ENCODE results near the gene LAMTOR4. TPM values are rescaled to one million over a fixed set of nuclear protein-coding genes. Genes with fewer than 3 reads are reported as not detected.

LAMTOR4 gene
- total and polyA plus RNA-seq, 4 donors: 63.4 to 288 (median 187) TPM

DNA sequence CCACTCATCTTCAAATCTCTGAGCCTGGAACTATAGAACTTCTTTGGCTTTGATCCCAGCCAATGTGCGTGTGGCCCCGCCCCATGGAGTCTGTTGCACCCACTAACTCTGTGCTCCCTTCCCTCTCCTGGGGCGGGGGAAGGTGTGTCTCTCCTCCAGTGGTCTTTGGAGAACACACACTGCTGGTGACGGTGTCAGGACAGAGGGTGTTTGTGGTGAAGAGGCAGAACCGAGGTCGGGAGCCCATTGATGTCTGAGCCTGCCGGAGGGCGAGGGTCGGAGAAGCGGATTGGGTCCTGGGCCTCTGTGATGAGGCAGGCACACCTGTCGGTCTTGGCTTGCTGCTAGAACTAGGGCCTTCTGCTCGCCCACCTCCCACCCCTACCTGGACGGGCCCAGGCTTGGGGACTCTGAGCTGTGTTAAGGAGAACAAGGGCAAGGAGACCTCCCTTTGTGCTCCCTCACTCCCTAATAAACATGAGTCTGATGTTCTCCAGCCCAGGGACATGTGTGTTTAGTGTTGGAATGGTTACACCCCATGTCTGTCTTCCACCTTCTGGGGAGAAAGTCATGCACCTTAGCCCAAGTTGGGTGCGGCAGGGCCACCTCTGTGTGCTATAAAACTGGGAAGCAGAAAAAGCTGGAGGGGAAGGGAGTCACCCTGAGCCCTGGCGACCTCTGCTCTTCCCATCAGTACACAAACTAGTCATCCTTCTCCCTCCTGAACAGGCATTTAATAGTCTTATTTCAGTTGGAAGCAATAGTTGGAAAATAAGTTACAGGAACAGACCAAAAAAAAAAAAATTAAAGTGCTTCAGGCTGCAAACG lies 5.2 kb downstream of the LAMTOR4 start:
- Histone ChIP-seq H3K4me1 (ENCODE audit: control insufficient read depth in 5 of 5, insufficient read depth in 5 of 5, low read length in 5 of 5) (peaks cover 0 to 19% (median 4%) of the 10 kb centered on the region in 5 donors), H3K27me3 (ENCODE audit: control insufficient read depth in 3 of 3, insufficient read depth in 3 of 3, low read length in 2 of 3) (no peaks in the 10 kb centered on the region), H3K9ac (ENCODE audit: insufficient read depth in 1 of 2, low read length in 2 of 2) (no peak overlapping the region), H3K9me3 (ENCODE audit: control insufficient read depth in 4 of 4, insufficient read depth in 3 of 4, low read length in 3 of 4) (no peaks in the 10 kb centered on the region), H3K27ac (ENCODE audit: low read depth in 1 of 2, low read length in 1 of 2) (no peak overlapping the region), H3K36me3 (ENCODE audit: control insufficient read depth in 4 of 4, insufficient read depth in 4 of 4, low read length in 4 of 4) (peaks cover 8 to 32% (median 16%) of the 10 kb centered on the region in 4 donors), H3K4me3 (no peak overlapping the region)
- no peak for TF ChIP-seq CTCF (IDR thresholded peaks at IDR 0.05; ENCODE audit: control extremely low read depth, extremely low read depth)
- DNase-seq: no peak
- WGBS, 2 donors: 84 to 85% methylated on average over 16 of the region's 16 CpGs
- no peak for ATAC-seq (ENCODE audit: insufficient read depth, low FRiP score)

GRCh38 chr7:100154651-100155491 lies 6.2 kb downstream of the LAMTOR4 start:
- no peak overlapping the region for H3K9ac ChIP-seq (ENCODE audit: insufficient read depth in 1 of 2, low read length in 2 of 2)
- DNase-seq (no peak), ATAC-seq (ENCODE audit: insufficient read depth, low FRiP score) (no peak)
- peaks cover 0 to 14% (median 4%) of the 10 kb centered on the region in 5 donors for H3K4me1 ChIP-seq (ENCODE audit: control insufficient read depth in 5 of 5, insufficient read depth in 5 of 5, low read length in 5 of 5)
- H3K36me3 ChIP-seq (ENCODE audit: control insufficient read depth in 4 of 4, insufficient read depth in 4 of 4, low read length in 4 of 4): peaks cover 8 to 32% (median 17%) of the 10 kb centered on the region in 4 donors
- H3K9me3 ChIP-seq (ENCODE audit: control insufficient read depth in 4 of 4, insufficient read depth in 3 of 4, low read length in 3 of 4): no peaks in the 10 kb centered on the region
- WGBS, 2 donors: 79 to 87% methylated on average over 30 of the region's 30 CpGs
- H3K27me3 ChIP-seq (ENCODE audit: control insufficient read depth in 3 of 3, insufficient read depth in 3 of 3, low read length in 2 of 3): no peaks in the 10 kb centered on the region
- H3K27ac ChIP-seq (ENCODE audit: low read depth in 1 of 2, low read length in 1 of 2): no peak overlapping the region
- no peak overlapping the region for H3K4me3 ChIP-seq
- TF ChIP-seq CTCF (IDR thresholded peaks at IDR 0.05; ENCODE audit: control extremely low read depth, extremely low read depth): no peak

GRCh38 chr7:100155553-100156317 lies 7.0 kb downstream of the LAMTOR4 start:
- H3K36me3 ChIP-seq (ENCODE audit: control insufficient read depth in 4 of 4, insufficient read depth in 4 of 4, low read length in 4 of 4): peaks cover 8 to 32% (median 19%) of the 10 kb centered on the region in 4 donors
- no peak for TF ChIP-seq CTCF (IDR thresholded peaks at IDR 0.05; ENCODE audit: control extremely low read depth, extremely low read depth)
- H3K9ac ChIP-seq (ENCODE audit: insufficient read depth in 1 of 2, low read length in 2 of 2): no peak overlapping the region
- no peak overlapping the region for H3K4me3 ChIP-seq
- DNase-seq (no peak), ATAC-seq (ENCODE audit: insufficient read depth, low FRiP score) (no peak)
- no peak overlapping the region for H3K27ac ChIP-seq (ENCODE audit: low read depth in 1 of 2, low read length in 1 of 2)
- H3K4me1 ChIP-seq (ENCODE audit: control insufficient read depth in 5 of 5, insufficient read depth in 5 of 5, low read length in 5 of 5): peaks cover 0 to 12% (median 4%) of the 10 kb centered on the region in 5 donors
- 92 to 93% methylated on average over 20 of the region's 20 CpGs for WGBS, 2 donors
- no peaks in the 10 kb centered on the region for H3K27me3 ChIP-seq (ENCODE audit: control insufficient read depth in 3 of 3, insufficient read depth in 3 of 3, low read length in 2 of 3)
- no peaks in the 10 kb centered on the region for H3K9me3 ChIP-seq (ENCODE audit: control insufficient read depth in 4 of 4, insufficient read depth in 3 of 4, low read length in 3 of 4)
